Measurements from ENCODE around the gene GK2. TPM values are rescaled to one million over a fixed set of nuclear protein-coding genes. Genes with fewer than 3 reads are reported as not detected.

Gene GK2
- total RNA-seq, 4 donors from 2014 or later = not detected

DNA sequence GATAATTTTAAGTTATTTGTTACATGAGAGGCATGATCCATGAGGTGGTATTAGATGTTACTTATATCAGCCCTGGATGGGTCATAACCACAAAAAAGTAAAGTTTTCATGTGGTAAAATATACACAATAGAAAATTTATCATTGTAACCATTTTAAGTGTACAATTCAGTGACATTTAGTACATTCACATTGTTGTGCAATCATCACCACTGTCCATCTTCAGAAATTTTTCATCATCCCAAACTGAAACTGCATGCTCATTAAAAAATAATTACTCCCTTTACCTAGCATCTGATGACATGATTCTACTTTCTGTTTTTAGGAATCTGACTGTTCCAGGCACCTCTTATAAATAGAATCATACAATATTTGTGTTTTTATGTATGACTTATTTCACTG is 11.2 kb downstream of the GK2 start:
- Histone ChIP-seq H3K27me3 (no peaks in the 10 kb centered on the region), H3K36me3 (no peaks in the 10 kb centered on the region), H3K9me3 (no peaks in the 10 kb centered on the region), H3K4me3 (no peak overlapping the region), H3K4me1 (no peaks in the 10 kb centered on the region), H3K27ac (no peak overlapping the region)
- no peak for TF ChIP-seq POLR2A (IDR thresholded peaks at IDR 0.05)
- ATAC-seq = no peak

DNA sequence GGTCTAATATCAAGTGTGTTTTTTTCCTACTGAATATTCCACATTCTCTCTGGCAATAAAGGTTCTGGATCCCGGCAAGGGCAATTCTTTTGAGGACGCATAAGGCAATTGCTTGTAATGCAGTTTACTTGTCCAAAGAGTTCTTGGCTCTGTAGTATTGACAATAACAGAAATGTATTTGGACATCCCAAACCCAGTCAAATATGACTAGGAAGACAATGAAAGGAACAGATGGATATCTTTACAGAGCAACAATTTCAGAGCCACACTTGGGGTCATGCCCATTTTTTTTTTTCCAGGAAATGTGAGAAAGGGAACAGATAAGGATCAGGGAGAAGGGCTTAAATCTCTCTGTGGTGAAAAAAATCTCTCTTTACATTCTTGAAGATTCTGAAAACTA is 12.2 kb downstream of the GK2 start:
- no peak overlapping the region for H3K27ac ChIP-seq
- H3K27me3 ChIP-seq = no peaks in the 10 kb centered on the region
- no peaks in the 10 kb centered on the region for H3K36me3 ChIP-seq
- 36 to 48% methylated on average over 2 of the region's 2 CpGs for WGBS, 2 donors (ENCODE audit: low coverage in 1 of 2)
- no peak for ATAC-seq
- TF ChIP-seq POLR2AphosphoS5 (IDR thresholded peaks at IDR 0.05) (no peak), EP300 (IDR thresholded peaks at IDR 0.05) (no peak), POLR2A (IDR thresholded peaks at IDR 0.05) (no peak), CTCF (IDR thresholded peaks at IDR 0.05) (no peak)
- no peak overlapping the region for H3K4me3 ChIP-seq
- no peaks in the 10 kb centered on the region for H3K9me3 ChIP-seq
- no peaks in the 10 kb centered on the region for H3K4me1 ChIP-seq

- H3K4me1 ChIP-seq = peaks cover 0 to 7% (median 0%) of the 10 kb centered on the region in 3 donors
- no peaks in the 10 kb centered on the region for H3K9me3 ChIP-seq
- H3K27me3 ChIP-seq = no peaks in the 10 kb centered on the region
- TF ChIP-seq CTCF (IDR thresholded peaks at IDR 0.05) = no peak
- no peak for TF ChIP-seq EP300 (IDR thresholded peaks at IDR 0.05)
- no peak for TF ChIP-seq POLR2A (IDR thresholded peaks at IDR 0.05)
- no peak for TF ChIP-seq POLR2AphosphoS5 (IDR thresholded peaks at IDR 0.05)
- no peaks in the 10 kb centered on the region for H3K36me3 ChIP-seq
- no peak overlapping the region for H3K4me3 ChIP-seq
- H3K27ac ChIP-seq = no peak overlapping the region
- 84 to 97% methylated on average over 3 of the region's 3 CpGs for WGBS, 2 donors (ENCODE audit: low coverage in 1 of 2)
- ATAC-seq = no peak
These were observed 17.1 kb downstream of the GK2 start for GRCh38 chr4:79390890-79391289.

- Histone ChIP-seq H3K36me3 (no peaks in the 10 kb centered on the region), H3K27me3 (no peaks in the 10 kb centered on the region), H3K4me3 (no peak overlapping the region), H3K9me3 (no peaks in the 10 kb centered on the region), H3K27ac (peak overlapping the region in 3 of 4 donors; percentile 29 to 39 (median 29)), H3K4me1 (peaks cover 0 to 12% (median 0%) of the 10 kb centered on the region in 3 donors)
- 33 to 41% methylated on average over 4 of the region's 4 CpGs for WGBS, 2 donors (ENCODE audit: low coverage in 1 of 2)
- TF ChIP-seq POLR2AphosphoS5 (IDR thresholded peaks at IDR 0.05) (no peak), CTCF (IDR thresholded peaks at IDR 0.05) (no peak), POLR2A (IDR thresholded peaks at IDR 0.05) (no peak), EP300 (IDR thresholded peaks at IDR 0.05) (no peak)
- no peak for ATAC-seq
These were observed 22.4 kb downstream of the GK2 start for GRCh38 chr4:79385641-79386040.

- Histone ChIP-seq H3K27me3 (no peaks in the 10 kb centered on the region), H3K36me3 (no peaks in the 10 kb centered on the region), H3K9me3 (no peaks in the 10 kb centered on the region), H3K4me1 (peaks cover 0 to 7% (median 0%) of the 10 kb centered on the region in 3 donors), H3K27ac (no peak overlapping the region), H3K4me3 (no peak overlapping the region)
- TF ChIP-seq EP300 (IDR thresholded peaks at IDR 0.05) (no peak), CTCF (IDR thresholded peaks at IDR 0.05) (no peak), POLR2AphosphoS5 (IDR thresholded peaks at IDR 0.05) (no peak)
- ATAC-seq = no peak
- 57 to 71% methylated on average over 1 of the region's 1 CpG for WGBS, 2 donors (ENCODE audit: low coverage in 1 of 2)
These were observed 26.9 kb downstream of the GK2 start for GRCh38 chr4:79381161-79381560.
